ENCODE results near the gene BMPR1B. TPM values are rescaled to one million over a fixed set of nuclear protein-coding genes. Genes with fewer than 3 reads are reported as not detected.
"Not testable (repeated sequence)": the region's sequence is repeated elsewhere in the genome, so short reads cannot be mapped to it uniquely, and the experiment has no call there.

The BMPR1B gene
- total RNA-seq, 2 experiments from 2014 or later: not detected

DNA sequence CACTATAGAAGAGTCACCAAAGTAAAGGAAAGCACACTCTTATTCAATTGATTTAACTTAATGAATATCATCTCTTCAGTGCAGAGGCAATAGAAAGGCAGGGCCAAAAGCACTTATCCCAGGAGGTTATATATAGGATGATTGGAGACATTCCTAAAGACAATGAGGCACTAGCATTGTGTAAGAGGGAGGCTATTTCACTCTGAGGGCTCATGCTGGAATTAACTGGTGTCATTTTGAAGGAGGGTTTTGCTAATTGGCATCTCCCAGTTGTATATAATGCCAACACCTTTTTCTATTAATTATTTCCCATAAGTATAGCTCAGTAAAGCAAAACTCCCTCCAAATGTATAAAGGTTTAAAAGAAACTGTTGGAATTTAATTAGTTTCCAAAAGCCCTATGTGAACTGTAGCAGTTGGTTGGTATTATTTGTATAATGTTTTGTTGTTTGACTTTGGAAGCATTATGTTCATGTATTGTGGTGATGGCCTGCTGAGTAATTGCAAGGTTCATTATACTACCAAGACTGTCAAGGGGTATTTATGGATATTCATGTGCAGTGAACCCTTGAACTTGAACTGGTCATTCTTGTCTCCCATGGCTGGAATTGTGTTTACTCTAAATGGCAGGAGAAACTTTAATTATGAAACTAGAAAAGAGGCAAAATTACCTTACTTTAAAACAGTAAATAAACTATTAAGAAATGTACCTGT, 270.3 kb downstream of the BMPR1B start:
- H3K27ac Mint-ChIP-seq: no peak overlapping the region
- H3K36me3 Mint-ChIP-seq: no peaks in the 10 kb centered on the region
- CTCF ChIA-PET: no interaction called here

GRCh38 chr4:95038791-95039190, 281.0 kb downstream of the BMPR1B start:
- H3K4me3 Mint-ChIP-seq: no peak overlapping the region
- ATAC-seq: no peak

More for the DNA sequence above, 270.3 kb downstream of the BMPR1B start:
- no peak overlapping the region for H3K4me3 Mint-ChIP-seq
- no peak for DNase-seq
- H3K4me1 Mint-ChIP-seq: no peaks in the 10 kb centered on the region
- H3K9me3 Mint-ChIP-seq (ENCODE audit: low read depth): no peaks in the 10 kb centered on the region
- ATAC-seq: no peak
- no peaks in the 10 kb centered on the region for H3K27me3 Mint-ChIP-seq

DNA sequence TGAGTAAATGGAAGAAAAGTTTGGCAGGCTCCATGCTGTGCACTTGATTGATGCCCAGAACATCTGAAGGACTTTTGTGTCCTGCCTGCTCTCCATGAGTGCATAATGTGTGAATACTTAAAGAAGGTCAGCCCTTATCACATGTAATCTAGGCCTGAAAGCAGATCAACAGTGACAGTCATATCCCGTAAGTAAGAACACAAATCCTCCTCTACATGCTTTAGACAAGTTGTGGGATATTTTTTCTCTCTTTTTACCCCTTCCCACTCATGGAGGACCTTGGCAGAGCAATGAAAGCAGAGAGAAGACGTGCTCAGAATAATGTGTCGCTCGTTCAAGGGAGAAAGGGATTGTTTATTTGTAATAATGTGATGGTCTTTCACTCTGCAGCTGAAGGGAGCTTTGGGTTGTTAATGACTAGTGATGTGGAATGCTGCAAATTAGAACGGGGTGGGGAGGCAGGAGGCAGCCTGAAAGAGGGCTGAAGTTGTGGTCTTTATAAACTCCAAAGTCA, 286.6 kb downstream of the BMPR1B start:
- DNase-seq (no peak), ATAC-seq (no peak)
- Mint-ChIP-seq H3K4me1 (no peaks in the 10 kb centered on the region), H3K36me3 (no peaks in the 10 kb centered on the region), H3K9me3 (ENCODE audit: low read depth) (no peaks in the 10 kb centered on the region), H3K27me3 (no peaks in the 10 kb centered on the region), H3K27ac (no peak overlapping the region), H3K4me3 (no peak overlapping the region)
- CTCF ChIA-PET: no interaction called here

More at GRCh38 chr4:95038791-95039190, 281.0 kb downstream of the BMPR1B start:
- no peak for DNase-seq
- no peaks in the 10 kb centered on the region for H3K27me3 Mint-ChIP-seq
- H3K36me3 Mint-ChIP-seq: no peaks in the 10 kb centered on the region
- H3K27ac Mint-ChIP-seq: no peak overlapping the region
- no peaks in the 10 kb centered on the region for H3K4me1 Mint-ChIP-seq
- CTCF ChIA-PET: no interaction called here
- no peaks in the 10 kb centered on the region for H3K9me3 Mint-ChIP-seq (ENCODE audit: low read depth)

- H3K27me3 Mint-ChIP-seq: no peaks in the 10 kb centered on the region
- no peak for ATAC-seq
- CTCF ChIA-PET: no interaction called here
- no peaks in the 10 kb centered on the region for H3K9me3 Mint-ChIP-seq (ENCODE audit: low read depth)
- H3K4me3 Mint-ChIP-seq: no peak overlapping the region
- DNase-seq: no peak
- no peak overlapping the region for H3K27ac Mint-ChIP-seq
- H3K36me3 Mint-ChIP-seq: no peaks in the 10 kb centered on the region
- H3K4me1 Mint-ChIP-seq: no peaks in the 10 kb centered on the region
These were observed 287.7 kb downstream of the BMPR1B start for GRCh38 chr4:95045429-95045828.

DNA sequence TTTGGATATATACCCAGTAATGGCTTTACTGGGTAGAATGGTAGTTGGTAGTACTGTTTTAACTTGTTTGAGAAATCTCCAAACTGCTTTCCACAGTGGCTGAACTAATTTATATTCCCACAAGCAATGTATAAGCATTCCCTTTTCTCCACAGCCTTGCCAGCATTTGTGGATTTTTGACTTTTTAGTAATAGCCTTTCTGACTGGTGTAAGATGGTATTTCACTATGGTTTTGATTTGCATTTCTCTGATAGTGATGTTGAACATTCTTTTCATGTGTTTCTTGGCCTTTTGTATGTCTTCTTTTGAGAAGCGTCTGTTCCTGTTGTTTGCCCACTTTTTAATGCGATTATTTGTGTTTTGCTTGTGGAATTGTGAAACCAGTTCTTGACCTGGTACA, 290.5 kb downstream of the BMPR1B start:
- H3K9me3 Mint-ChIP-seq (ENCODE audit: low read depth): no peaks in the 10 kb centered on the region
- no peaks in the 10 kb centered on the region for H3K27me3 Mint-ChIP-seq
- H3K4me1 Mint-ChIP-seq: no peaks in the 10 kb centered on the region
- no peak overlapping the region for H3K4me3 Mint-ChIP-seq
- no peak for ATAC-seq
- CTCF ChIA-PET: no interaction called here
- H3K36me3 Mint-ChIP-seq: no peaks in the 10 kb centered on the region
- DNase-seq: no peak
- H3K27ac Mint-ChIP-seq: no peak overlapping the region

GRCh38 chr4:95049551-95050233, 291.9 kb downstream of the BMPR1B start:
- Mint-ChIP-seq H3K9me3 (ENCODE audit: low read depth) (no peaks in the 10 kb centered on the region), H3K36me3 (no peaks in the 10 kb centered on the region), H3K4me3 (no peak overlapping the region), H3K27me3 (no peaks in the 10 kb centered on the region), H3K4me1 (no peaks in the 10 kb centered on the region), H3K27ac (no peak overlapping the region)
- CTCF ChIA-PET: no interaction called here
- no peak for ATAC-seq
- DNase-seq: no peak

GRCh38 chr4:95050980-95051701, 293.4 kb downstream of the BMPR1B start:
- Mint-ChIP-seq H3K36me3 (no peaks in the 10 kb centered on the region), H3K4me1 (no peaks in the 10 kb centered on the region), H3K4me3 (no peak overlapping the region), H3K27ac (no peak overlapping the region), H3K9me3 (ENCODE audit: low read depth) (no peaks in the 10 kb centered on the region), H3K27me3 (no peaks in the 10 kb centered on the region)
- DNase-seq (no peak), ATAC-seq (no peak)
- CTCF ChIA-PET: no interaction called here

GRCh38 chr4:95051702-95052020, 293.9 kb downstream of the BMPR1B start:
- no peaks in the 10 kb centered on the region for H3K9me3 Mint-ChIP-seq (ENCODE audit: low read depth)
- ATAC-seq: no peak
- CTCF ChIA-PET: no interaction called here

DNA sequence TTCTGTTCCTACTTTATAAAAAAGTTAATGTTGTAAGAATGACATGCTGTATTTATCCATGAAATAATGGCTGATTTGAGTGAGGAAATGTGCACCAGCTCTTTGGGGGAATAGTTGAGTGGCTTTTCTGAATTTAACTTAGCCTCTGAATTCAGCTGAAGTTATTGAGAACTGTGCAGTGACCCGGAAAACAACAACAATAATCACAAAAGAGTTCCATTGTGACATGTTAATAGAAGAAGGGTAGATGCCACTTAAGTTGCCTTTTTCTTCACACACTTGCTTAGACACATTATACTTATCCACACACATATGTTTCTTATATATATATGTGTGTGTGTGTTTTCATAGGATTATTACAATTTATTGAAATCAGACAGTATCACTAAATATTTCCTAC, 301.2 kb downstream of the BMPR1B start:
- no peak overlapping the region for H3K4me3 Mint-ChIP-seq
- CTCF ChIA-PET: no interaction called here
- no peaks in the 10 kb centered on the region for H3K27me3 Mint-ChIP-seq
- H3K9me3 Mint-ChIP-seq (ENCODE audit: low read depth): no peaks in the 10 kb centered on the region
- H3K4me1 Mint-ChIP-seq: no peaks in the 10 kb centered on the region
- no peak for ATAC-seq
- no peak for DNase-seq
- H3K36me3 Mint-ChIP-seq: no peaks in the 10 kb centered on the region
- no peak overlapping the region for H3K27ac Mint-ChIP-seq

More at GRCh38 chr4:95051702-95052020, 293.9 kb downstream of the BMPR1B start:
- Mint-ChIP-seq H3K36me3 (no peaks in the 10 kb centered on the region), H3K27ac (no peak overlapping the region), H3K4me1 (no peaks in the 10 kb centered on the region), H3K4me3 (no peak overlapping the region), H3K27me3 (no peaks in the 10 kb centered on the region)
- no peak for DNase-seq

DNA sequence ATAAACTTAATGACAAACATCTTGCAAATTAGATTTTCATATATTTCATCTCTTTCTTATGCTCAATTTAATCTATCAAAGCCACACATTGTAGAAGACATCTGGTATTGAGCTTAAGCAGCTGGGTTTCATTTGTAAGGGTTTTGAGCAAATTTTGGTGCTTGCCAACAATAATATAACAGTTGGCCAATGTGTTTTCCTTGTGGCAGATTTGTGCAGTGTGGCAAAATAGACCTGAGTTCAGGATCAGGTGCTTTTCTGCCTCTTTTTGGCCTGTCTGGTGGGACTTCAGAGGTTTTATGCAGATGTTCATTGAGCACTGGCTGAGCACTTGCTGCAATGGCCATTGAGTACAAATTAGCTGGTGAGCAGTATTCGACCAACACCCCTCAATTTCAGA, 301.9 kb downstream of the BMPR1B start:
- DNase-seq: no peak
- Mint-ChIP-seq H3K9me3 (ENCODE audit: low read depth) (no peaks in the 10 kb centered on the region), H3K27ac (no peak overlapping the region), H3K4me1 (no peaks in the 10 kb centered on the region), H3K36me3 (no peaks in the 10 kb centered on the region), H3K27me3 (no peaks in the 10 kb centered on the region), H3K4me3 (no peak overlapping the region)
- no peak for ATAC-seq
- CTCF ChIA-PET: no interaction called here

GRCh38 chr4:95061220-95061619, 303.5 kb downstream of the BMPR1B start:
- no peaks in the 10 kb centered on the region for H3K4me1 Mint-ChIP-seq
- H3K4me3 Mint-ChIP-seq: no peak overlapping the region
- H3K36me3 Mint-ChIP-seq: no peaks in the 10 kb centered on the region
- no peaks in the 10 kb centered on the region for H3K9me3 Mint-ChIP-seq (ENCODE audit: low read depth)
- CTCF ChIA-PET: no interaction called here
- no peak overlapping the region for H3K27ac Mint-ChIP-seq
- no peak for DNase-seq
- ATAC-seq: no peak
- no peaks in the 10 kb centered on the region for H3K27me3 Mint-ChIP-seq

GRCh38 chr4:95061801-95062200, 304.0 kb downstream of the BMPR1B start:
- H3K27me3 Mint-ChIP-seq; CTCF ChIA-PET; DNase-seq; H3K4me1 Mint-ChIP-seq; H3K4me3 Mint-ChIP-seq; H3K36me3 Mint-ChIP-seq; H3K9me3 Mint-ChIP-seq (ENCODE audit: low read depth); ATAC-seq; H3K27ac Mint-ChIP-seq: not testable (repeated sequence)

DNA sequence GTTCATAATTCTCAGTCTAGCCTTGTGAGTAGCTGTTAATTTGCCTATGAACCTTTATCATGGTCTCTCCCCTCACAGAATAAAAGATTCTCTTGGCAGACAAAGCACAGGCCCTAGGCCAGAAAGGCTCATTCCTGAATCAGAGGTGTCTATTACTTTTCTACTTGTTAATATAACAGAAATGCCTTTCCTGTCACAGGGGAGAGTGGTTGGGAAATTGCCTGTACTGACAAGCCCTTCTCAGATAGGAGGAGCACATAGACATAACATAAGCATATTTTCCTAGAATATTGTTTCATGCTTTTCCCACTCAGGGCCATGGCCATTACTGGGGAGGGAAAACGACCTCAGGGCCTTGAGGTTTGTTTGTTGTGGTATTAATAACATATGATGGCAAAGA, 308.3 kb downstream of the BMPR1B start:
- H3K27ac Mint-ChIP-seq: no peak overlapping the region
- no peak overlapping the region for H3K4me3 Mint-ChIP-seq
- no peaks in the 10 kb centered on the region for H3K9me3 Mint-ChIP-seq (ENCODE audit: low read depth)
- CTCF ChIA-PET: no interaction called here
- DNase-seq (no peak), ATAC-seq (no peak)
- H3K27me3 Mint-ChIP-seq: no peaks in the 10 kb centered on the region
- no peaks in the 10 kb centered on the region for H3K4me1 Mint-ChIP-seq
- no peaks in the 10 kb centered on the region for H3K36me3 Mint-ChIP-seq

GRCh38 chr4:95068401-95068800, 310.6 kb downstream of the BMPR1B start:
- Mint-ChIP-seq H3K4me3 (no peak overlapping the region), H3K4me1 (no peaks in the 10 kb centered on the region), H3K27me3 (no peaks in the 10 kb centered on the region), H3K36me3 (no peaks in the 10 kb centered on the region), H3K9me3 (ENCODE audit: low read depth) (no peaks in the 10 kb centered on the region), H3K27ac (no peak overlapping the region)
- no peak for DNase-seq
- CTCF ChIA-PET: no interaction called here
- ATAC-seq: no peak
